HG02884 (cell line): ENCODE data around the gene NECTIN3.

ENCODE experiments used
- ATAC-seq: cut with Tn5 transposase; IDR thresholded peaks from one replicate; pipeline ENCODE4 v1.9.1; 2021; ENCODE audit warnings: mild to moderate bottlenecking, moderate library complexity; ENCODE audit not compliant: unreplicated experiment

NECTIN3 gene

DNA sequence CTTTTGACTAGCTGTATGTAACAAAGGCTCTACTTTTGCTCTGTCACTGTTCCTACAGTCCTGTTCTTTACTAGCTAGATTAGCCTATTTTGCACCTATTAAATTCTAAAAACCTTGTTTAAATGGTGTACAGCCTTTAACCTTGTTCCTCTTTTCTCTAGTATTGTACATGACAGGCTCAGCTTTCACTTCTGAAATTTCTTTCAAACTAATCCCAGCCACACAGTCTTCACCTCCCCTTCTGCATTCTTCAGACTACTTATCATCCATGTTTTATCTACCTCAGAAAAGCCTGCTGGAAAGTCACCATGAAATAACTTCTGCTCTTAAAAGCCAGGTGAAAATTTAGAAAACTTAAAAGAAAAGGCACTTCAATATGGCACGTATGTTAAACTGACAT is 122.4 kb downstream of the NECTIN3 start:
- no peak for ATAC-seq

DNA sequence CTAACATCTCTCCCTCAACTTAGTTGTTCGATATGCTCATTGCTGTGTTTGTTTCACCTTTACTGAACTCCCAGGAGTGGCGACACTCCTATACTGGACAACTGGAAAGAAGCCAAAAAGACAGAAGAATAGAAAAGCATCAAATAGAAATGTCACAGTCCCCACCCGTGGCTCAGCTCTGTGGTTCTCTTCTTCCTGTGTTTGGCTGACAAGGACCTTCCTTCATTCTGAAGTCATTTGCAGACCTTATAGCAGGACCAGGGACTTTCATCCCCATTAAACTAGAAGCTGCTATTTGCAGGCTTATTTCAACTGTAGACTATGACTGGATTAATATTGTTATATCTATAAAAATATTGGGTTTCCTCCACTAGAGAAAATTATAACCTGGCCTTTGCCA is 125.9 kb downstream of the NECTIN3 start:
- ATAC-seq: no peak

DNA sequence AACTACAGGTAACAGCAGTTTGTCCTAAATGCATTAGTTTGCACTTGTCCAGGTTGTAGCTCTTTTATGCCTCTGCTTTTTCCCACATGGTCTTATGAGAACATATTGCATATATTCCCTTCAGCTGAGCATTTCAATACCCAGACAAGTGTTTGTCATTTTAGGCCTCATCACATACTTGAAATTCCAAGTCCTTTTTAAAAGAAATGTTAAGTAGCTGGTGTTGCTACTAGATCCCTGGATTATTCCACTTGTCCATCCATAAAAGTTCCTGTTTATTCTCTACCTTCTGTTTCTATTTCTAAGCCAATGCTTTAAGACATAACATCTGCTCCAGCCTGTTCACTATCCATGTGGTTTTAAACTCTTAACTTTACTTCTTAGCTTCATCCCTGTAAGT is 128.4 kb downstream of the NECTIN3 start:
- no peak for ATAC-seq

DNA sequence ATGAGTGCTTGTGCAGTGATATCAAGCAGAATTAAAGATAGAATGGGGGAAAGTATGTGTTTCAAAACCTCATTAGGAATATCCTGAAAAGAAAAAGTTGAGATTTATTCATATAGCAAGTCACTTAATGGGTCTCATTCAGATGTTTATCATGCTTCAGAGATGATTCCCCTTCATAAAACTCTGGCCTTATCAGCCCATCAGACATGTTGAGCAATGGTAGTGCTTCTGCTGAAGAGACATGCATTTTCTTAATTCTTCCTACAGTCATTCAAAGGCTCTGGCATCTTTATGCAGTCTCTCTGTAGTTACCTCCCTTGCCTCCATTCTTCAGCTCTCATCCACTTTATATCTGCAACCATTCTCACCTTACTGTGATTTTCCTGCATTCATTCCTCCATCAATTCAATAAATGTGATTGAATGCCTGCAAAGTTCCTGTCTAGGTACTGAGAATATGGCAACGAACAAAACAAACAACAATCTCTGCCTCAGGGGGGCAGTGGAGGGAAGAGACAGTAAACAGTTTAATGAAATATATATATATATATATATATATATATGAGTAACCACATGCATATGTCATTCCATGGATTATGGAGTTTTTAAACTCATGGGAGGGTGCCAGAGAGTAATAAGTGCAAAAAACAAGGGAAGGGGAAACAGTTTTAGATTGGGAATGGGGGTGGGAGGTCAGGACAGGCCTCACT is 138.5 kb downstream of the NECTIN3 start:
- ATAC-seq: no peak

DNA sequence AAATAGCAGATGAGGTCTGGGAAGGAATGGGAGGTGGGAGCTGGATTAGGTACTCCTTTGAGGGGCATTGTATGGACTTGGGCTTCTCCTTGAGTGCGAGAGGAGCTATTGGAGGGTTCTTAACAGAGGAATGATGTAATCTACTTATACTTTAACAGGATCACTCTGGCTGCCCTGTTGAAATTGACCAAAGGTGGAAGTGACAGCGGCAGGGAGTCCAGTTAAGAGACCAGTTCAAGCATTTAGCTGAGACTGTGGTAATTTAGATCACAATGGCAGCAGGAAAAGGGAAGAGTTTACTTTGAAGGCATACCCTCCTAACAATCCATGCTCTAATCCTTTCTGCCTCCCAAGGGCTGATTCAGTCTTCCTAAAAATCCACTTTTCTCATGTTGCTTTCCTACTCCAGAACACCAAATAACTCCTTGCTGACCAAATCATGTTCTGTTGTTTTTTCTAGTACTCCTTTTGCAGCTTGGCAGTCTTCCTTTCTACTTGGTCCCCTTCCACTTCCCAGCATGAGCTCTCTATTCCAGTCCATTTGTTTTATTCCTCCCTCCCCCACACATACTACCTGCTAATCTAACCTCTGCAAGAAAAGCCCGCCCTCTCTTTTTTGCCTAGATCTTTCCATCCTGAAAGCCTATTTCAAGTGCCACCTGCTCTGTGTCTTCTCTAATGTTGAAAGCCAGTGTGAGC is 139.4 kb downstream of the NECTIN3 start:
- ATAC-seq: no peak

DNA sequence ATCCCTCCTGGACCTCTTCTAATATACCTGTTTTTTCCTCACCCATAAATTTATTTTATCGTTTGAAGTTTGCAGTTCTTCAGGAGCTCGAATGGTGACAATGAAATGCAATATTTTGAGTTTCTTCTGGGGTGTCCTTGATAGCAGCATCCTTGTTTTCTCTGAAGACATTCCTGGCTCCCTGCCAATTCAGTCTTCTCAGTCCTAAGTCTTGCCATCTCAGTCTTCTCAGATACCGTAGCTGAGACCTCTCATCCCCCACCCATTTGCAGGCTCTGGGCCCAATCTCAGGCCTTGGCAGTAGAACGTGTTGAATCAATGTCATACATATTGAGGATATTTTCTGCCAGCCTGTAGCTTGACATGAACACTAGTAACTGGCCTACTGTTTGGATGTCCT is 140.9 kb downstream of the NECTIN3 start:
- ATAC-seq: no peak

DNA sequence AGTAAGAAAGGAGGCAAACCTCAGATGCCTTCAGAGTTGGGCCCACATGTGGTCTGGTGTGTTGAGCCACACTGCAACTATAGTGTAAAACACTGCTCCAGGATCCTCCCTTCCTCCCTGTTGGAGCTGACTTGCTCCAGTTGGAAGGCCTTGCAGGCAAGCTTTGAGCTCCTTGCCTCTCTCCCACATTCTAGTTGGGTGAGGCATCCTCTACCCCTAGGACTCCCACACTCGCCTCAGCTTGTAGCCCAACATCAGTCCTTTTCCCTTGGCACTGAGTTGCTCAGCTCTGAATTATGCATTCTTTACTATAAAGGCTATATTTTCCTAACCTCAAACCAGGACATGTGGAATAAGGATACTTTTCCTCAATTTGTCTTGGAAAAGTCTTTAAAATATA is 143.9 kb downstream of the NECTIN3 start:
- ATAC-seq: no peak

DNA sequence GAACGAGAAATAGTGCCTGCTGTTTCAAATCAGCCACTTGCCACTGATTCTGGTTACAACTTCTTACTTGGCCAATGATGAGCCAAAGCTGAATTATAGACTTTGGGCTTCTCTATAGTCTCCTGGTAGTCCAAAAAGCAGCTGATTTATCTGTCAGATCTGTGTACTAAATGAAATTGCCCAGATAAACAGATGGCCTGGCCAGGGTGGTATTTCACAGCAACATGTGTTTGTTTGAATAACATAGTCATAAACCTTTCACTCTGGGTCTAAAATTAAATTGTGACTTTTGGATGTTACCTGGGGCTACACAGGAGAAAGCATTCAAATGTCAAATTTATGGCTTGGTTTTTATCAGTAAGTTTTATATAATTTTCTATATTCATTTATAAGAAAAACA is 147.0 kb downstream of the NECTIN3 start:
- no peak for ATAC-seq

DNA sequence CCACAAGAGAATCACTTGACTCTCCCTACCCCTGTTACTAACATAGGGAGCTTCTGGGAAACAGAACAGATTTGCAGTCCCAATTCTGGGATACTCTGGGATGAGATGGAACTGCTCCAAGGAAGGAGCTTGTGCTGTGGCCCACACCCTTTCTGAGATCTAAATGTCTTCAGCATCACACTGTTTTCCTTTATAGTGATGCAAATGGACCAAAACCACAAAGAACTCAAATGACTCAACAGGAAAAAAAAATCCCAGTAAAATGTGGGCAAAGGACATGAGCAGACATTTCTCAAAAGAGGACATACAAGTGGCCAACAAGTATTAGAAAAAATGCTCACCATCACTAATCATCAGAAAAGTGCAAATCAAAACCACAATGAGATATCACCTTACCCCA is 155.6 kb downstream of the NECTIN3 start:
- no peak for ATAC-seq

DNA sequence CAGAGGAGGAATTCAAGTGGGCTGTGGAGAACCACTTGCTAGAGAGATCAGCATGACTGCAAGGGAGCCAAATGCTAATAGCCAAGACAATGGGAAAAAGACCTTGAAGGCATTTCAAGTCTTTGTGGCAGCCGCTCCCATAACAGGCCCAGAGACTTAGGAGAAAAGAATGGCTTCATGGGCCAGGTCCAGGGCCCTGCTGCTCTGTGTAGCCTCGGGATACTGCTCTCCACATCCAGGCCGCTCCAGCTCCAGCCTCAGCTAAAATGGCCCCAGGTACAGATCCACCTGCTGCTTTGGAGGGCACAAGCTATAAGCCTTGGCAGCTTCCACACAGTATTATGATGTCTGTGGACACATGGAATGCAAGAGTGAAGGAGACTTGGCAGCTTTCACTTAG is 157.7 kb downstream of the NECTIN3 start:
- ATAC-seq: no peak

DNA sequence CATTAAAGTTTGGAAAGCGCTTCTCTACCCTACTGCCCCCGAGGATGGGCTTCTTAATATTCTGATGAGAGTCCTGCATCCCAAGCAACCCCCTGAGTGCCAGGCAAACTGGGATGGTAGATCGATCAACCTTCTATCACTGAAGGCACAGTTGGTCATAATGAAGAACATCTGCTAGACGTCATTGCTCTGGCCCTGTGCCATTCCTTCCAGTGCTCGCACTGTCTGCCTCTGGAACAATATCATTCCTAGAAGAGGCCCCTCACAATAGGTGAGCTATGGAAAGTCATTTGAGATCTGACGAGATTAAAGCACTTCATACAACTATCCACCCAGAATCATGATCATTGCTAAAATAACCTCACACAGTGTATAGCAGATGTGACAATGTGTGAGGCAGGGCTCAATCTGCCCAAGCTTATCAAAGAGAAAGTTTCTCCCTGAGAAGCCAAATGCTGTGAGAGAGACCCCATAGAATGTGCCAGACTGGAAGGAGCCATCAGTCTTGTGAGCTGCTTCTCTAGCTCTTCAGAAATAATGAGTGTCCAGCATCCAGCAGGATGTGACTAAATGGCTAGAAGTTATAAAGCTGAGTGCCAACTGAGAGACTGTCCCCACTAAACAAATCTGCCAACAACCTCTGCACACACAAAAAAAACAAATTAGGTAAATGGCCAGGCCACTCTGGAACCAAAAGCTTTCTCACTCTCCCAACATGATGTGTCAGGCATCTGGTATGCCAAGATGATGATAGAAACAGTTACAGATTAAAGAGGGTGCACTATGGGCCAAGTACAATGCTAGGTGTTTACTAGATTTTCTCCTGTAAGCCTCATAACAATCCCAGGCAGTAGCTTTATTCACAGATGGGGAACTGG is 165.5 kb downstream of the NECTIN3 start:
- no peak for ATAC-seq

DNA sequence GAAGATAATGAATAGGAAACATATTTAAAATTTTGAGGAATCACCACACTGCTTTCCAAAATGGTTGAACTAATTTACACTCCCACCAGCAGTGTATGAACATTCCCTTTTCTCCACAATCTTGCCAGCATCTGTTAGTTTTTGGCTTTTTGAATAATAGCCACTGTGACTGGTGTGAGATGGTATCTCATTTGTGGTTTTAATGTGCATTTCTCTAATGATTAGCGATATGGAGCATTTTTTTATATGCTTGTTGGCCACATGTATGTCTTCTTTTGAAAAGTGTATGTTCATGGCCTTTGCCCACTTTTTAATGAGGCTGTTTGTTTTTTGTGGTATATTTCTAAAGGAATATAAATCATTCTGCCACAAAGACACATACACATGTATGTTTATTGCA is 166.3 kb downstream of the NECTIN3 start:
- no peak for ATAC-seq

DNA sequence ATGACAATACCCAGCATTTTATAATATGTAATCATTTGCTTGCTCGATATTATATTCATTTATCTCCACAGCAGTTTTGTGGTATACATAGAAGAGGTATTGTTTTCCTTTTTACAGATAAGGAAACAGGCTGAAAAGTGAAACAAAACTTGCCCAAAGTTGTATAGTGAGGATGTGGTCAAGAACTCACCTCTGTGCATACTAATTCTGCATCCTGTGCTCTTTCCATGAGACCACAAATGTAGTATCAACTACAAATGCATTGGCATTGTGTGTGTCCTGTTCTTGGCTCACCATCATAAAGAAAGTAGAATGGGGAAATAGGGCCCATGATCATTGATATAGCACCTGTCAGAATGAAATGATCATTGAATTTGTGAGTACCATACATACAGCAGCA is 167.3 kb downstream of the NECTIN3 start:
- ATAC-seq: peak; percentile 99

DNA sequence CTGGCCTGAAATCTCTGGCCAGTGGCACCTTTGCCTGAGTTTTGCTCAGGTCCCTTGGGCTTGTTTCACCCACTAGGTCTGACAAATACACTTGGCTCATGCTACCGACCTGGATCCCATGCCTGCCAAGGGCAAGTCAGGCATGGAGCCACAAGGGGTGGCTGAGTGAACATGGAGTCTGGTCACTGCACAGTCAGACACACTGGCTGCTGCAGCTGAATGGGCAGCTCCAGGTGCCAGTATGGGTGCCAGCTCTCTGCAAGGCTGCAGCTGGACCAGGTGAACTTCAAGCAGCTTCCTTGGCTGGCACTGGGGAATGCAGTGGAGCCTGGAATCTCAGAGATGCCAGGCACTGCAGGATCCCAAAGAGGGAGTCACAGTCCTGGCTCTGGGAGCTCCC is 170.3 kb downstream of the NECTIN3 start:
- no peak for ATAC-seq
